Esophagus muscularis mucosa (tissue), 4 donors: ENCODE measurements around the gene TMEM33.

ENCODE experiments used
- CTCF ChIP-seq, 3 experiments: fragments of 200-600 bp in 2 of 3; fragments of 450-650 bp in 1 of 3; sonication (generic) in 2 of 3; IDR thresholded peaks; one replicate each; pipeline ENCODE4 v1.5.1; 2017 to 2019; ENCODE audit warnings: antibody characterized with exemption in 3 of 3, mild to moderate bottlenecking in 2 of 3, moderate library complexity in 1 of 3
- EP300 ChIP-seq: sonication (generic); formaldehyde crosslinking; IDR thresholded peaks from one replicate; pipeline ENCODE4 v1.6.1; 2017; ENCODE audit warnings: antibody characterized with exemption
- POLR2A ChIP-seq: fragments of 450-650 bp; IDR thresholded peaks from one replicate; pipeline ENCODE4 v1.6.1; 2017; ENCODE audit warnings: antibody characterized with exemption, moderate library complexity, mild to moderate bottlenecking, low read depth

GRCh38 chr4:41967392-41967791, 32.2 kb downstream of the TMEM33 start:
- no peak for TF ChIP-seq POLR2A
- no peak for TF ChIP-seq EP300
- no peak for TF ChIP-seq CTCF (IDR thresholded peaks at IDR 0.05)
